ENCODE data around the gene FAM107B. TPM values are rescaled to one million over a fixed set of nuclear protein-coding genes. Genes with fewer than 3 reads are reported as not detected.

The FAM107B gene
- total RNA-seq, 2 experiments from 2014 or later, result 114 to 121 TPM

- ATAC-seq, result no peak
- POLR2A ChIA-PET, result interaction anchor here (0.8 kb wide), 1 partner anchor 9 kb away, joined by 3 read pairs; no protein-coding TSS in a partner anchor
- no peak for TF ChIP-seq CTCF (IDR thresholded peaks at IDR 0.05)
- H3K9me3 Mint-ChIP-seq, result peaks cover 5% of the 10 kb centered on the region
- H3K36me3 Mint-ChIP-seq (ENCODE audit: low read depth), result no peaks in the 10 kb centered on the region
- H3K27ac Mint-ChIP-seq, result no peak overlapping the region
- CTCF ChIA-PET, result no interaction called here
- no peak overlapping the region for H3K4me3 Mint-ChIP-seq
- intact Hi-C loops (cut with micrococcal nuclease), result no loop called here
- no peaks in the 10 kb centered on the region for H3K4me1 Mint-ChIP-seq (ENCODE audit: low read depth)
- DNase-seq, result no peak
- H3K27me3 Mint-ChIP-seq, result no peaks in the 10 kb centered on the region
These were observed 73.2 kb downstream of the FAM107B start for GRCh38 chr10:14701466-14701865.

GRCh38 chr10:14700546-14700945, 74.2 kb downstream of the FAM107B start:
- no peak for DNase-seq
- TF ChIP-seq CTCF (IDR thresholded peaks at IDR 0.05), result no peak
- ChIA-PET CTCF (no interaction called here), POLR2A (interaction anchor here (1.3 kb wide), 1 partner anchor 30 kb away, joined by 3 read pairs; no protein-coding TSS in a partner anchor)
- H3K36me3 Mint-ChIP-seq (ENCODE audit: low read depth), result no peaks in the 10 kb centered on the region
- no peaks in the 10 kb centered on the region for H3K4me1 Mint-ChIP-seq (ENCODE audit: low read depth)
- ATAC-seq, result no peak
- H3K27me3 Mint-ChIP-seq, result no peaks in the 10 kb centered on the region
- H3K4me3 Mint-ChIP-seq, result no peak overlapping the region
- peaks cover 5% of the 10 kb centered on the region for H3K9me3 Mint-ChIP-seq
- no peak overlapping the region for H3K27ac Mint-ChIP-seq
- intact Hi-C loops (cut with micrococcal nuclease), result no loop called here

- POLR2A ChIA-PET, result interaction anchor here (0.6 to 1.3 kb wide), 2 partner anchors 29 to 90 kb away, joined by 3 read pairs; no protein-coding TSS in a partner anchor
- Mint-ChIP-seq H3K4me3 (no peak overlapping the region), H3K27me3 (no peaks in the 10 kb centered on the region), H3K9me3 (peaks cover 5% of the 10 kb centered on the region), H3K36me3 (ENCODE audit: low read depth) (no peaks in the 10 kb centered on the region), H3K4me1 (ENCODE audit: low read depth) (no peaks in the 10 kb centered on the region), H3K27ac (no peak overlapping the region)
- CTCF ChIA-PET, result no interaction called here
- ATAC-seq (no peak), DNase-seq (no peak)
- intact Hi-C loops (cut with micrococcal nuclease), result no loop called here
- TF ChIP-seq CTCF (IDR thresholded peaks at IDR 0.05), result no peak
These were observed 75.2 kb downstream of the FAM107B start for GRCh38 chr10:14699482-14699881.

DNA sequence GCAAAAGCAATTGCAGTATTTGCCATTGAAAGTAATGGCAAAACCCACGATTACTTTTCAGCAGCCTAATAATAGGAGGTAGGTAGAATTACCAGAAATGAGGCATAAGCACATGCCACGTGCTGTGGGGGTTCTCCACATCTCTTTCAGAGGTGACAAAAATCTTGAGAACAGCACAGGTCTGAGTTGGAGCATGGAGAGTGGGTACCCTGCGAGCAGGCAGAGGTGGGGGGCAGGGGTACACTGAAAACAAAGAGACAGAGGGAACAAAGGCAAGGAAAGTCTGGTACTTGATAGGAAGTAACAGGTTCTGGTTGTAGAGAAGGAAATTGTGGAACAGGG, 75.9 kb downstream of the FAM107B start:
- Mint-ChIP-seq H3K36me3 (ENCODE audit: low read depth) (no peaks in the 10 kb centered on the region), H3K4me1 (ENCODE audit: low read depth) (no peaks in the 10 kb centered on the region), H3K4me3 (no peak overlapping the region), H3K27me3 (no peaks in the 10 kb centered on the region), H3K27ac (no peak overlapping the region), H3K9me3 (peaks cover 5% of the 10 kb centered on the region)
- DNase-seq (no peak), ATAC-seq (no peak)
- intact Hi-C loops (cut with micrococcal nuclease), result no loop called here
- TF ChIP-seq CTCF (IDR thresholded peaks at IDR 0.05), result no peak
- ChIA-PET POLR2A (interaction anchor here (0.6 kb wide), 1 partner anchor 89 kb away, joined by 3 read pairs; no protein-coding TSS in a partner anchor), CTCF (interaction anchor here (2.0 kb wide), 1 partner anchor 16 kb away, joined by 4 read pairs; no protein-coding TSS in a partner anchor)

- no peak for DNase-seq
- H3K4me1 Mint-ChIP-seq (ENCODE audit: low read depth), result no peaks in the 10 kb centered on the region
These were observed 76.4 kb downstream of the FAM107B start for GRCh38 chr10:14698111-14698828.

More at GRCh38 chr10:14698111-14698828, 76.4 kb downstream of the FAM107B start:
- intact Hi-C loops (cut with micrococcal nuclease), result no loop called here
- Mint-ChIP-seq H3K9me3 (peaks cover 5% of the 10 kb centered on the region), H3K36me3 (ENCODE audit: low read depth) (no peaks in the 10 kb centered on the region), H3K27me3 (no peaks in the 10 kb centered on the region), H3K27ac (no peak overlapping the region), H3K4me3 (no peak overlapping the region)
- TF ChIP-seq CTCF (IDR thresholded peaks at IDR 0.05), result no peak
- CTCF ChIA-PET, result interaction anchor here (2.0 kb wide), 1 partner anchor 15 kb away, joined by 4 read pairs; no protein-coding TSS in a partner anchor
- no peak for ATAC-seq
- POLR2A ChIA-PET, result no interaction called here

Data from activated CD8-positive, alpha-beta T cell treated with anti-CD3 and anti-CD28 coated beads for 36 hours (primary cell).